ENCODE data around the gene GRM4.

The GRM4 gene

DNA sequence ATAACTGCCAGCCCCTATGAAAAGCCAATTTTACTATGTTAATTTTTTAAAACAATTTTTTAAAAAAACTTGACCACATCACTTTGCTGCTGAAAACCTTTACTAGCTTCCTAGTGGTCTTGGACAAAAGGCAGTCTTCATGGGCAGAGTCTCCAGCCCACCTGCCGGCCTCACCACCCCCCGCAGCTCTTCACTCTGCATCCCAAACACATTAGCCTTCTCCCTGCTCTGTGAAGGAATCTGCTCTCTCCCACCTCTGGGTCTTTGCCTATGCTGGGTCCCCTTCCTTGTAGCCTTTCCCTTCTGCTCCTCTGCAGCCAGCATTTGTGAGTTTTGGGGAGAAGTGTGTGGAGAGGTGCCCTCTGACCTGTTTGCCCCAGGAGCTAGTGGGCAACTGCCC, 171.4 kb downstream of the GRM4 start:
- no peak for DNase-seq

GRCh38 chr6:33974030-33974429, 171.9 kb downstream of the GRM4 start:
- DNase-seq, result no peak

- DNase-seq, result no peak
Observed at GRCh38 chr6:33971580-33971979, 174.3 kb downstream of the GRM4 start.

Measured in NCI-H187 (cell line).